Tibial artery (tissue), 4 donors: ENCODE results near the gene UMODL1.
"Not testable (repeated sequence)": the region's sequence is repeated elsewhere in the genome, so short reads cannot be mapped to it uniquely, and the experiment has no call there.

ENCODE experiments used
- DNase-seq, 2 donors: peaks; one replicate each; pipeline ENCODE4 v3.0.0-alpha.2; 2019
- H3K27ac ChIP-seq, 2 donors: fragments of 200-600 bp; sonication (generic) in 1 of 2; 1 replicate in 1 of 2; 2 replicates in 1 of 2; pipeline ENCODE4 v1.5.1; 2018 to 2019; ENCODE audit warnings: mild to moderate bottlenecking in 1 of 2
- H3K27me3 ChIP-seq, 2 donors: fragments of 200-600 bp; sonication (generic) in 1 of 2; one replicate each; pipeline versions ENCODE4 v1.5.1 to v1.6.0; 2016 to 2019
- H3K36me3 ChIP-seq, 3 donors: fragments of 200-600 bp; sonication (generic) in 2 of 3; one replicate each; pipeline ENCODE4 v1.5.1; 2016 to 2019; ENCODE audit warnings: mild to moderate bottlenecking in 2 of 3
- H3K4me1 ChIP-seq, 4 donors: fragments of 200-600 bp; sonication (generic) in 2 of 4; 1 replicate in 3 of 4; 2 replicates in 1 of 4; pipeline ENCODE4 v1.5.1; 2016 to 2019
- H3K4me3 ChIP-seq, 2 donors: fragments of 200-600 bp; sonication (generic) in 1 of 2; 1 replicate in 1 of 2; 2 replicates in 1 of 2; pipeline ENCODE4 v1.5.1; 2018 to 2019; ENCODE audit warnings: mild to moderate bottlenecking in 2 of 2
- H3K9me3 ChIP-seq, 3 donors: fragments of 200-600 bp; sonication (generic) in 1 of 3; one replicate each; pipeline ENCODE4 v1.5.1; 2016 to 2019
- intact Hi-C: fragments of 100-400 bp; cut with DNase I; formaldehyde crosslinking; loops from one replicate; pipeline ENCODE4 v1.15.0; 2023; ENCODE audit warnings: low total_unique reads
- TF ChIP-seq, protein P1 (sequence below), 2 experiments: fragments of 200-600 bp in 1 of 2; fragments of 450-650 bp in 1 of 2; IDR thresholded peaks; one replicate each; pipeline ENCODE4 v1.5.1; 2017 to 2019; ENCODE audit warnings: antibody characterized with exemption in 2 of 2, mild to moderate bottlenecking in 1 of 2, moderate library complexity in 1 of 2

Gene UMODL1

DNA sequence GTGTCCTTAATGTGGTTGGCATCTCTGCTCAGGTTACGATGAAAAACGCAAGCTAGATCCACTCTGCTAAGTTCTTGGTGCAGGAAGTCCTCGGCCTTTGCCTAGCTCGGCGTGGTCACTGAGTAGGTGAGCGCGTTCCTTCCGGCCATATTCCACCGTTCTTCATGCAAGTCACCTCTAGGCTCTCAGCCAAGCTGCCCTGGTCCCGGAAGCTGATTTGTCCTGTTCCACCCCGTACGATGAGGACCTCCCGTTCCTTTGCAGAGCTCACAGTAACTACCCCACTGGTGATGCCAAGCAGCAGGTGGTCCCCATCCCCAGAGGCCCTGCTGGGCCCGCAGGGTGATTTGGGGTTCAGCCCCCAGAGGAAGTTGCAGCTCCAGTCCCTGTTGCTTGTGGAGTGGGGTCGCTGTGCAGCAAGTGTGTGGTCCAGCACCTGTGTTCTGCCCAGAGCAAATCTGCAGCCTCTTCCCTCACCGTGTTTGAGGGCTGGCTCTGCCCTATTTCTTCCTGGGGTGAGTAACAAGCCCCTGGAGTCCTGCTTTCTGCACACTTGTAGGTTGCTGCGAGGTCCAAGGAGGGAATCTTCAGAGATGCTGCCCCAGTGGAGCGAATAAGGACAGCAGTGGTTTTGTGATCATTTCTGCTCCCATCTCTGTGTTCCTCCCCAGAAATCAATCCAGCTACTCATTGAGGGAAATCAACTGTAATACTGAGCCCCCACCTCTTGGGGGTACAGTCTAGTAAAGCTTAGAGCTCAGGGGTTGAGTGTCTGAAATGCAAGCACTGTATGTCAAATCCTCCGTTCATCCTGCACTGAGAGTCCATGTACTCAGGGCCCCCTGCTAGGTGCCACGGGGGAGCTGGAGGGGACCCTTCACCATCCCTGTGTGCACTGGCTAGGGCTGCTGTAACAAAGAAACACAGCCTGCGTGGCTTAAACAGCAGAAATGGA is 2.3 kb downstream of the UMODL1 start:
- H3K27ac ChIP-seq, result no peak overlapping the region
- TF ChIP-seq, protein P1, sequence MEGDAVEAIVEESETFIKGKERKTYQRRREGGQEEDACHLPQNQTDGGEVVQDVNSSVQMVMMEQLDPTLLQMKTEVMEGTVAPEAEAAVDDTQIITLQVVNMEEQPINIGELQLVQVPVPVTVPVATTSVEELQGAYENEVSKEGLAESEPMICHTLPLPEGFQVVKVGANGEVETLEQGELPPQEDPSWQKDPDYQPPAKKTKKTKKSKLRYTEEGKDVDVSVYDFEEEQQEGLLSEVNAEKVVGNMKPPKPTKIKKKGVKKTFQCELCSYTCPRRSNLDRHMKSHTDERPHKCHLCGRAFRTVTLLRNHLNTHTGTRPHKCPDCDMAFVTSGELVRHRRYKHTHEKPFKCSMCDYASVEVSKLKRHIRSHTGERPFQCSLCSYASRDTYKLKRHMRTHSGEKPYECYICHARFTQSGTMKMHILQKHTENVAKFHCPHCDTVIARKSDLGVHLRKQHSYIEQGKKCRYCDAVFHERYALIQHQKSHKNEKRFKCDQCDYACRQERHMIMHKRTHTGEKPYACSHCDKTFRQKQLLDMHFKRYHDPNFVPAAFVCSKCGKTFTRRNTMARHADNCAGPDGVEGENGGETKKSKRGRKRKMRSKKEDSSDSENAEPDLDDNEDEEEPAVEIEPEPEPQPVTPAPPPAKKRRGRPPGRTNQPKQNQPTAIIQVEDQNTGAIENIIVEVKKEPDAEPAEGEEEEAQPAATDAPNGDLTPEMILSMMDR (IDR thresholded peaks at IDR 0.05), result no peak
- H3K4me1 ChIP-seq, result no peaks in the 10 kb centered on the region
- H3K36me3 ChIP-seq, result no peaks in the 10 kb centered on the region
- no peak overlapping the region for H3K4me3 ChIP-seq
- no peak for DNase-seq
- no peaks in the 10 kb centered on the region for H3K9me3 ChIP-seq
- intact Hi-C loops, result no loop called here
- H3K27me3 ChIP-seq, result peaks cover 0 to 17% of the 10 kb centered on the region in 2 donors

DNA sequence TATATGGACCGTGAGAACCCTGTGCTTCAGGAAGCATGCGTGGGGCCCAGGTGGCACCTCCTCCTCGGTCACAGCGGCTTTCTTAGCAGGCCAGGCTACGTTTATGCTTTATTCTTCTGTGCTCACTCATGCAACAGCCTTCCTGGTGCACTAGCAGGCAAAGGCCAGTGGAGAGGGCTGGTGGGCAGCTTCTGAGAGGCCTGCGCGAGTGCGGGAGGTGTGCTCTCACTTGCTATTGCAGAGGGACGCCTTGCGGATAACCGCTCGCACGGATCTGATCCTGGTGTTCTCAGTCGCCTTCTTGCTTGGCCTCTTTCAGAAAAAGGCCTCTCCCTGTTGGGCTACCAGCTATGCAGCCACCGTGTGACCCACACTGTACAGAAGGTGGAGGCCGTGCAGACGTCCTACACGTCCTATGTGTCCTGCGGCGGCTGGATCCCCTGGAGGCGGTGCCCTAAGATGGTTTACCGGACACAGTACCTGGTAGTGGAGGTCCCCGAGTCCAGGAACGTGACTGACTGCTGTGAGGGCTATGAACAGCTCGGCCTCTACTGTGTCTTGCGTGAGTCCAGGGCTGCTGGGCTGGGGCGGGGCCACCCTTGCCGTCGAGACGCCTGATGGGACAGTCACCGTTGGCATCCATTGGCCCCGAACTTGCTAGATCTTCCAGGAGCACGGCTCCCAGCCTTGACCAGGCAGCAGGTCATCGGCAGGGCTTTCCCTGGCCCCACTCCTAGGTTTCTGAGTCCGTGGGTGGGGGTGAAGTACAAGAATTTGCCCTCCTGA is 4.8 kb downstream of the UMODL1 start:
- intact Hi-C loops, result no loop called here
- H3K9me3 ChIP-seq, result no peaks in the 10 kb centered on the region
- no peaks in the 10 kb centered on the region for H3K36me3 ChIP-seq
- no peaks in the 10 kb centered on the region for H3K4me1 ChIP-seq
- peaks cover 0 to 17% of the 10 kb centered on the region in 2 donors for H3K27me3 ChIP-seq
- DNase-seq, result no peak
- H3K27ac ChIP-seq, result no peak overlapping the region
- TF ChIP-seq, protein P1 (IDR thresholded peaks at IDR 0.05), result no peak
- H3K4me3 ChIP-seq, result no peak overlapping the region

DNA sequence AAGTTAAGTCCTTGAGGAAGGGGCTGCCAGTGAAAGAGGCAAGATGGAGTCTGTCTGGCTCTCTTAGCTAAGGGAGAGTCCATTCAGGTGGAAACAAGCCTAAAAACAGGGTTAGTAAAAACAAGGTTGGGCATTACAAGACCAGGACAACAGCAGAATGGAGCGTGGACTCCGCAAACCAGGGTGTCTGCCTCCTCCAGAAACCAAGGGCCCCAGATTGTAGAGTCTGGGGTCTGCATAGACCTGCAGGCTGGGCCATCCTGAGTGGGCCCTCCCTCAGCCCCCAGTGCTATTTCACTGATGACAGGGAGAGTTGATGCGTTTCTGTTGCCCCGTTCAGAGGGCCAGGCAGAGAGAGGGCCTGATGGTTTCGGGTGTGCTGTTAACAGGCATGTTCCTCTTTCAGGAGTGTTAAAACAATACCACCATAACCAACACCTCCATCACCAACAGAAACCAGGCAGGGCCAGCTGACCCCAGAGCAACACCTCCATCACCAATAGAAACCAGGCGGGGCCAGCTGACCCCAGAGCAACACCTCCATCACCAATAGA is 6.6 kb downstream of the UMODL1 start:
- H3K27ac ChIP-seq, intact Hi-C loops, H3K36me3 ChIP-seq, H3K9me3 ChIP-seq, H3K4me1 ChIP-seq, DNase-seq, H3K4me3 ChIP-seq: not testable (repeated sequence)
- H3K27me3 ChIP-seq, result peaks cover 0 to 17% of the 10 kb centered on the region in 2 donors

DNA sequence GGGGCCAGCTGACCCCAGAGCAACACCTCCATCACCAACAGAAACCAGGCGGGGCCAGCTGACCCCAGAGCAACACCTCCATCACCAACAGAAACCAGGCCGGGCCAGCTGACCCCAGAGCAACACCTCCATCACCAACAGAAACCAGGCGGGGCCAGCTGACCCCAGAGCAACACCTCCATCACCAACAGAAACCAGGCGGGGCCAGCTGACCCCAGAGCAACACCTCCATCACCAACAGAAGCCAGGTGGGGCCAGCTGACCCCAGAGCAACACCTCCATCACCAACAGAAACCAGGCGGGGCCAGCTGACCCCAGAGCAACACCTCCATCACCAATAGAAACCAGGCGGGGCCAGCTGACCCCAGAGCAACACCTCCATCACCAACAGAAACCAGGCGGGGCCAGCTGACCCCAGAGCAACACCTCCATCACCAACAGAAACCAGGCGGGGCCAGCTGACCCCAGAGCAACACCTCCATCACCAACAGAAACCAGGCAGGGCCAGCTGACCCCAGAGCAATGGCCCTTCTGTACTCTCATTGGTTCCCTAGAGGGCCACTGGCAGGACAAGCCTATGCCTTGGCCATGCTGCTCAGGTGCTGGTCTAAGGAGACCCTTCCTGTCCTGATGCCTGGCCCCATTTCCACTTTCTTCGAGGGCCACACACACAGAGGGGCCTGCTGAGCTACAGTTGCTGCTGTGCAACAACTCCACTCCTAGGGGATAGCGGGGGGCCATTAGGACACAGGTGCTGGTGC is 7.3 kb downstream of the UMODL1 start:
- H3K36me3 ChIP-seq, H3K9me3 ChIP-seq, H3K27ac ChIP-seq, intact Hi-C loops, DNase-seq, H3K4me1 ChIP-seq, H3K4me3 ChIP-seq: not testable (repeated sequence)
- peaks cover 0 to 17% of the 10 kb centered on the region in 2 donors for H3K27me3 ChIP-seq

DNA sequence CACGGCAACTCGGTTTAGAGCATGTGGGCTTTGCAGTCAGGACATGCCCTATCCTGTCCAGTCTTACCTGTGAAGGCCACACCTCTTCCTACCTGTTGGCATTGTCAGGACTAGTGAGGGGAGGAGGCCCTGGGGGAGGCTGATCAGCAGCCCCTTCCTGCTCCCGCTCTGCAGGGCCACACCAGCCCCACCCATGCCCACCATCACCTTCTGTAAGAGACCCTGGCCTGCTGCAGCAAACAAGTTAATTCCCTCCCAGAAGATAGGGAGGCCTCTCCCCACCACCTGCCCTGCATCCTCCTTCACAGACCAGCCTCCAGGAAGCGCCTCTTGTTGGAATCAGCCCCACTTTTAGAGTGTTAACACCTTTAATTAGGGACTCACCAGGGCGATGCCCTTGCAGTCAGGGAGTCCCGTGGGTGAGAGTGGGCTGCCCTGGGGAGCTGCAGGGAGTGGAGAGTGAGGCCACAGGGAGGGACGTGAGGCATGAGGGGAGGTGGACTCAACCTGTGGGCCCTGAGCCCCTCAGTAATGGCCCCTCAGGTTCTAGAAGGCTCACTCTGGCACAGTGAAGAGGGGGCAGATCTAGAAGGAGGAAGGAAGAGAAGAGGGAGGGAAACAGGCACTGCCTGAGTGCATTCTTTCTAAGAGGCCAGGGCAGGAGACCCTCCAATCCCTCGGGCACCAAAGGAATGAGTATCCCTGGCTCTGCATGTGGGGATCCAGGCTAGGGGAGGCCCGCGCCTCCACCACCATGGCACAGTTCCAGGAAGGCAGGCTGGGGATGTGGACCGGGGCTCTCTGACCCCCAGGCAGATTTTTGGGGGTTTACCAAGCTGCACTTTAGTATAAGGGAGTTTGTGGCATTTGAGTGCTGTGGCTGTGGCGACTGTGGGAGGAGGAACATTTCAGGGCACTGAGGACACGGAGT is 8.2 kb downstream of the UMODL1 start:
- Histone ChIP-seq H3K4me3 (no peak overlapping the region), H3K27ac (no peak overlapping the region), H3K27me3 (peaks cover 0 to 10% of the 10 kb centered on the region in 2 donors), H3K36me3 (no peaks in the 10 kb centered on the region), H3K9me3 (no peaks in the 10 kb centered on the region), H3K4me1 (no peaks in the 10 kb centered on the region)
- DNase-seq, result no peak
- TF ChIP-seq, protein P1 (IDR thresholded peaks at IDR 0.05), result no peak
- intact Hi-C loops, result no loop called here
